ENCODE measurements around the gene KCNH1. TPM values are rescaled to one million over a fixed set of nuclear protein-coding genes. Genes with fewer than 3 reads are reported as not detected.

The KCNH1 gene
- polyA plus RNA-seq, 2 of the 4 experiments (the other 2 are of a cell fraction), result 5.1 to 7.9 TPM

DNA sequence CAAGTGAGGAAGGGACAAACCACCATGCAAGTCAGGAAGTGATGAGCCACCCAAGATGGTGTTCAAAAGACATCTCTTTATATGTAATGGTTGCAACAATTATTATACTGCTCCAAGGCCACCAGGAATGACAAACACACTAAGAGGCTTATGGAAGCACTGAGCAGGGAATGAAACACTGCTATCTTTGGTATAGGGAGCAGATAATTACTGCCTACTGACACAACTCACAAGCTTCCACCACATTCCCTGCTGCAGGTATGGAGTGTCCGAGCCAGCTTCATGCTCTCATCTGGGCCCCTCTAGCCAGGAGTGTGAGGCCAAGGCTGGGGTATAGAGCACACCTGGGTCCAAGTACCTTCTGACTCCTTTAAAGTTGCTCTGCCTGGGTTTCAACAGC is 433.9 kb downstream of the KCNH1 start:
- Histone ChIP-seq H3K4me1 (peaks cover 12% of the 10 kb centered on the region; the same call in 2 of the 3 replicates), H3K4me3 (no peak overlapping the region), H3K27ac (no peak overlapping the region), H3K9me3 (0 out of 3 replicates have a peak, but pooled peaks cover 3% of the 10 kb centered on the region), H3K4me2 (no peak overlapping the region)
- ATAC-seq, result no peak
- ChIA-PET POLR2A (no interaction called here), CTCF (interaction anchor here (2.8 kb wide), 1 partner anchor 434 kb away, joined by 8 read pairs; the partner anchor contains the start of gene KCNH1)
- WGBS (ENCODE audit: missing lambda C conversion rate), result 88% methylated on average over 1 of the region's 1 CpG
- no peak for FAIRE-seq
- DNase-seq (ENCODE audit: low read depth in 1 of 2, low spot score in 1 of 2), result no peak
- no peak for TF ChIP-seq JUN (IDR thresholded peaks at IDR 0.05)
- no peak for TF ChIP-seq HOXA7 (CRISPR knock-in tag; IDR thresholded peaks at IDR 0.05)
- TF ChIP-seq, protein P1, sequence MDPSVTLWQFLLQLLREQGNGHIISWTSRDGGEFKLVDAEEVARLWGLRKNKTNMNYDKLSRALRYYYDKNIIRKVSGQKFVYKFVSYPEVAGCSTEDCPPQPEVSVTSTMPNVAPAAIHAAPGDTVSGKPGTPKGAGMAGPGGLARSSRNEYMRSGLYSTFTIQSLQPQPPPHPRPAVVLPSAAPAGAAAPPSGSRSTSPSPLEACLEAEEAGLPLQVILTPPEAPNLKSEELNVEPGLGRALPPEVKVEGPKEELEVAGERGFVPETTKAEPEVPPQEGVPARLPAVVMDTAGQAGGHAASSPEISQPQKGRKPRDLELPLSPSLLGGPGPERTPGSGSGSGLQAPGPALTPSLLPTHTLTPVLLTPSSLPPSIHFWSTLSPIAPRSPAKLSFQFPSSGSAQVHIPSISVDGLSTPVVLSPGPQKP (IDR thresholded peaks at IDR 0.05; ENCODE audit: low read depth, low read length), result no peak
- TF ChIP-seq, protein P2, sequence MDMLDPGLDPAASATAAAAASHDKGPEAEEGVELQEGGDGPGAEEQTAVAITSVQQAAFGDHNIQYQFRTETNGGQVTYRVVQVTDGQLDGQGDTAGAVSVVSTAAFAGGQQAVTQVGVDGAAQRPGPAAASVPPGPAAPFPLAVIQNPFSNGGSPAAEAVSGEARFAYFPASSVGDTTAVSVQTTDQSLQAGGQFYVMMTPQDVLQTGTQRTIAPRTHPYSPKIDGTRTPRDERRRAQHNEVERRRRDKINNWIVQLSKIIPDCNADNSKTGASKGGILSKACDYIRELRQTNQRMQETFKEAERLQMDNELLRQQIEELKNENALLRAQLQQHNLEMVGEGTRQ (IDR thresholded peaks at IDR 0.05), result no peak
- no peak for TF ChIP-seq ZSCAN20 (CRISPR knock-in tag; IDR thresholded peaks at IDR 0.05)
- TF ChIP-seq EHMT2 (IDR thresholded peaks at IDR 0.05; ENCODE audit: low read depth), result no peak
- TF ChIP-seq ZNF302 (CRISPR knock-in tag; IDR thresholded peaks at IDR 0.05), result no peak
- TF ChIP-seq RFX5 (IDR thresholded peaks at IDR 0.05), result no peak
- no peak for TF ChIP-seq JUNB (IDR thresholded peaks at IDR 0.05)
- TF ChIP-seq ZC3H11A (IDR thresholded peaks at IDR 0.05), result no peak

DNA sequence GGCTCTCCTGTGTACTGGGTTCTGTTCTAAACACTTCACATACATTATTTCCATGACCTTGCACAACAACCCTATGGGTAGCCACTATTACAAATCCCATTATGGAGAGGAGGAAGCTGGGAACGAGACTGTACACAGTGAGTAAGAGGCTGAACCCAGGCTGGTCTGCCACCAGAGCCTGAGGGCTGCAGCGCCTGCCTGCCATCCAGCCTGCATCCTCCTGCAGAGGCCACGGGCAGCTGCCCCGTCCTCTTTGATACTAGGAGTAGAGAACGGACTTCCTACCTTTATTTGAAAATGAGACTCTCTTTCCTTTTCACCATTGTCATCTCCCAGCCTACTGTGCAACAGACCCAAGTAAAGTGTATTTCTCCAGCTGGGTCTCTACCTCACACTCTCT is 435.3 kb downstream of the KCNH1 start:
- Histone ChIP-seq H3K4me1 (peaks cover 14% of the 10 kb centered on the region; the same call in 2 of the 3 replicates), H3K4me3 (no peak overlapping the region), H3K9me3 (0 out of 3 replicates have a peak, but pooled peaks cover 3% of the 10 kb centered on the region), H3K27ac (no peak overlapping the region), H3K4me2 (no peak overlapping the region)
- FAIRE-seq, result no peak
- ATAC-seq, result peak in 1 of 2 experiments; percentile 41; a peak in 3 of 6 replicates
- ChIA-PET POLR2A (no interaction called here), CTCF (interaction anchor here (2.8 kb wide), 1 partner anchor 435 kb away, joined by 8 read pairs; the partner anchor contains the start of gene KCNH1)
- WGBS (ENCODE audit: missing lambda C conversion rate), result 87% methylated on average over 5 of the region's 5 CpGs
- no peak for DNase-seq (ENCODE audit: low read depth in 1 of 2, low spot score in 1 of 2)
- TF ChIP-seq POLR2AphosphoS2 (conservative IDR thresholded peaks at IDR 0.05; ENCODE audit: low read length) (no peak), FOSL2 (IDR thresholded peaks at IDR 0.05) (no peak), FOSL2 (CRISPR knock-in tag; IDR thresholded peaks at IDR 0.05) (no peak), CEBPB (IDR thresholded peaks at IDR 0.05) (no peak), FOXS1 (CRISPR knock-in tag; IDR thresholded peaks at IDR 0.05) (no peak), TP53 (CRISPR knock-in tag; IDR thresholded peaks at IDR 0.05) (no peak), ESRRA (IDR thresholded peaks at IDR 0.05; ENCODE audit: borderline replicate concordance, low read length) (no peak), RARB (CRISPR knock-in tag; IDR thresholded peaks at IDR 0.05) (no peak), CHD2 (IDR thresholded peaks at IDR 0.05; ENCODE audit: low read length, partially characterized antibody) (no peak), MAFK (IDR thresholded peaks at IDR 0.05; ENCODE audit: partially characterized antibody) (no peak), CBX8 (IDR thresholded peaks at IDR 0.05) (no peak), EP300 (IDR thresholded peaks at IDR 0.05) (no peak), ZFP36 (IDR thresholded peaks at IDR 0.05; ENCODE audit: borderline replicate concordance, partially characterized antibody) (no peak), HOXB5 (CRISPR knock-in tag; IDR thresholded peaks at IDR 0.05) (no peak), RNF2 (IDR thresholded peaks at IDR 0.05; ENCODE audit: borderline replicate concordance, low read depth) (no peak), MAZ (IDR thresholded peaks at IDR 0.05; ENCODE audit: borderline replicate concordance, low read depth, low read length) (no peak), POLR2A (IDR thresholded peaks at IDR 0.05; ENCODE audit: low read length) (no peak), GATA3 (IDR thresholded peaks at IDR 0.05; ENCODE audit: borderline replicate concordance) (no peak)

Measured in A549 (cell line).